HL-60 (cell line): Measurements from ENCODE around the gene MAP4K4.

Experiments
- DNase-seq, 2 experiments: peaks; one replicate each; pipeline ENCODE4 v3.0.0-alpha.2; 2010 to 2020; ENCODE audit warnings: low read depth in 1 of 2, low spot score in 1 of 2
- H3K27ac ChIP-seq: fragments of 250-450 bp; sonication (Bioruptor Pico); replicated peaks from 2 replicates; pipeline ENCODE4 v1.5.1; 2020; ENCODE audit warnings: mild to moderate bottlenecking, moderate library complexity
- H3K27me3 ChIP-seq: fragments of 250-450 bp; sonication (Bioruptor Pico); 2 replicates; pipeline ENCODE4 v1.5.1; 2021; ENCODE audit warnings: mild to moderate bottlenecking, moderate library complexity; ENCODE audit not compliant: insufficient read depth, poor library complexity, severe bottlenecking
- H3K4me3 ChIP-seq: replicated peaks from 2 replicates; pipeline ENCODE4 v1.5.1; 2011; ENCODE audit warnings: mild to moderate bottlenecking, control low read depth, low read length; ENCODE audit not compliant: insufficient read depth
- GABPA ChIP-seq: IDR thresholded peaks from 2 replicates; pipeline ENCODE4 v1.6.1; 2012; ENCODE audit warnings: low read depth
- POLR2AphosphoS5 ChIP-seq: IDR thresholded peaks from 2 replicates; pipeline ENCODE4 v1.6.1; 2012; ENCODE audit warnings: low read depth
- REST ChIP-seq: IDR thresholded peaks from 2 replicates; pipeline ENCODE4 v1.6.1; 2012; ENCODE audit warnings: low read depth; ENCODE audit not compliant: insufficient replicate concordance
- SPI1 ChIP-seq: IDR thresholded peaks from 2 replicates; pipeline ENCODE4 v1.6.1; 2012; ENCODE audit warnings: low read depth, mild to moderate bottlenecking, borderline replicate concordance
- TF ChIP-seq, protein P1 (sequence below): IDR thresholded peaks from one replicate; pipeline ENCODE4 v1.5.1; 2011; ENCODE audit warnings: low read length, control low read depth, inconsistent platforms; ENCODE audit not compliant: insufficient read depth

MAP4K4 gene

GRCh38 chr2:101858910-101859309, 161.4 kb downstream of the MAP4K4 start:
- Histone ChIP-seq H3K4me3 (no peak overlapping the region), H3K27ac (no peak overlapping the region), H3K27me3 (no peaks in the 10 kb centered on the region)
- DNase-seq, result no peak
- TF ChIP-seq, protein P1, sequence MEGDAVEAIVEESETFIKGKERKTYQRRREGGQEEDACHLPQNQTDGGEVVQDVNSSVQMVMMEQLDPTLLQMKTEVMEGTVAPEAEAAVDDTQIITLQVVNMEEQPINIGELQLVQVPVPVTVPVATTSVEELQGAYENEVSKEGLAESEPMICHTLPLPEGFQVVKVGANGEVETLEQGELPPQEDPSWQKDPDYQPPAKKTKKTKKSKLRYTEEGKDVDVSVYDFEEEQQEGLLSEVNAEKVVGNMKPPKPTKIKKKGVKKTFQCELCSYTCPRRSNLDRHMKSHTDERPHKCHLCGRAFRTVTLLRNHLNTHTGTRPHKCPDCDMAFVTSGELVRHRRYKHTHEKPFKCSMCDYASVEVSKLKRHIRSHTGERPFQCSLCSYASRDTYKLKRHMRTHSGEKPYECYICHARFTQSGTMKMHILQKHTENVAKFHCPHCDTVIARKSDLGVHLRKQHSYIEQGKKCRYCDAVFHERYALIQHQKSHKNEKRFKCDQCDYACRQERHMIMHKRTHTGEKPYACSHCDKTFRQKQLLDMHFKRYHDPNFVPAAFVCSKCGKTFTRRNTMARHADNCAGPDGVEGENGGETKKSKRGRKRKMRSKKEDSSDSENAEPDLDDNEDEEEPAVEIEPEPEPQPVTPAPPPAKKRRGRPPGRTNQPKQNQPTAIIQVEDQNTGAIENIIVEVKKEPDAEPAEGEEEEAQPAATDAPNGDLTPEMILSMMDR, result no peak
- no peak for TF ChIP-seq GABPA
- no peak for TF ChIP-seq POLR2AphosphoS5
- no peak for TF ChIP-seq SPI1
- TF ChIP-seq REST, result no peak

DNA sequence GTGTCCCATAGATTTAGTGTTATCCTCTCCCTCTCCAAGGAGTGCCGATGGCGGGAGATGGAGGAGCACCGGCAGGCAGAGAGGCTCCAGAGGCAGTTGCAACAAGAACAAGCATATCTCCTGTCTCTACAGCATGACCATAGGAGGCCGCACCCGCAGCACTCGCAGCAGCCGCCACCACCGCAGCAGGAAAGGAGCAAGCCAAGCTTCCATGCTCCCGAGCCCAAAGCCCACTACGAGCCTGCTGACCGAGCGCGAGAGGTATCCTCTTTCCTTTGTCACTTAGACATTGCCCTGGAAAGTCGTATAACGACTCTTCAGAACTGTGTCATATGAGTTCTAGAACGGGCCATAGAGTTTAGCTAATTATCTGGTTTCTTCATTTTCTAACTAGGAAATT, 162.1 kb downstream of the MAP4K4 start:
- DNase-seq, result no peak
- Histone ChIP-seq H3K27ac (no peak overlapping the region), H3K4me3 (no peak overlapping the region), H3K27me3 (no peaks in the 10 kb centered on the region)
- TF ChIP-seq POLR2AphosphoS5, result no peak
- no peak for TF ChIP-seq REST
- no peak for TF ChIP-seq GABPA
- no peak for TF ChIP-seq SPI1
- TF ChIP-seq, protein P1, result no peak

- TF ChIP-seq, protein P1, result no peak
- TF ChIP-seq REST (no peak), SPI1 (no peak), GABPA (no peak), POLR2AphosphoS5 (no peak)
- no peak overlapping the region for H3K27ac ChIP-seq
- no peaks in the 10 kb centered on the region for H3K27me3 ChIP-seq
- no peak for DNase-seq
- H3K4me3 ChIP-seq, result no peak overlapping the region
These were observed 162.7 kb downstream of the MAP4K4 start for GRCh38 chr2:101860157-101860556.
